ENCODE data around the gene SERP2. TPM values are rescaled to one million over a fixed set of nuclear protein-coding genes. Genes with fewer than 3 reads are reported as not detected.

The SERP2 gene
- total RNA-seq, 1 donor from 2014 or later = 2.4 TPM

DNA sequence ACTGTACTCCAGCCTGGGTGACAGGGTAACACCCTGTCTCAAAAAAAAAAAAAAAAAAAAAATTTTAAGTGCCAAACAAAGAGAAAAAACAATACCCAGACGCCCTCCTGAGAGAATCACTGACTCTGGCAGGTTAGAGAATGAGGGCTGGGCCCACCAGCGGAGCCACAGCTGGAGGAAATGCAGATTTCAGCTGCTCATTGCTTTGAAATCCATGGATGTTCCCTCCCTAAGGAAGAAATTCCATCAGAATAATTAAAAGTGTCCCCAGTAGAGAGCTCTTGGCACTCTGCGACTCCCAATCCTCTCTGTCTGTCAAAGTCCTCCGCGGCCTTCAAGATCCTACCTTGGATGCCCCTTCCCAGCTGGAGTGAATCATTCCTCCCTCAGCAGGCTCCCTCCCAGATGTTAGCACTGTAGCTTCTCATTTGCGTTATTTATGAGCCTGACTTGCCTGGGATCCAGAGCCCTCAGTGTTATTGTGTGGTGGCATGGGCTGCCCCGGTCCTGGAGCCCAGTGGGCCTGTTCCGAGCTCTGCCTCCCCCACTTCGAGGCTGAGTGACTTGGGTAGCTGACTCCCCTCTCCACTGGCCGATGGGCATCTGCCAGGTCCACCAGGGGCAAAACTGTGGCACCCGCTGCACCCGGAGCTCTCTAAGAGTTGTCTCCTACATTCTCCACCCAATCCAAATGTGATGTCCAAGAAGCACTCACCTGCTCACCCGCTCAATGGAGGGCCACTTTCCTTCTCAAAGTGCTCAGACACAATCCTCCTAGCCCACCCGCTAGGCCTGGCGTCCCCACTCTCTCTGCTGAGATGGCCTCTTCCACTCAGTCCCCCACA lies 47.0 kb downstream of the SERP2 start:
- Histone ChIP-seq H3K27me3 (ENCODE audit: insufficient read depth, low read length) (peaks cover 2% of the 10 kb centered on the region), H3K4me2 (ENCODE audit: low read length) (no peak overlapping the region), H3K79me2 (ENCODE audit: insufficient read depth, low read length) (no peaks in the 10 kb centered on the region), H3K4me3 (ENCODE audit: insufficient read depth, low read depth, low read length) (no peak overlapping the region), H4K20me1 (ENCODE audit: insufficient read depth, low read length) (no peaks in the 10 kb centered on the region), H3K4me1 (ENCODE audit: insufficient read depth, low read length) (no peaks in the 10 kb centered on the region), H2AFZ (ENCODE audit: low read depth, low read length) (no peak overlapping the region), H3K9ac (ENCODE audit: low read length) (no peak overlapping the region), H3K9me3 (ENCODE audit: insufficient read depth, low read depth, low read length) (no peaks in the 10 kb centered on the region), H3K27ac (ENCODE audit: low read depth, low read length) (no peak overlapping the region), H3K36me3 (ENCODE audit: insufficient read depth, low read length) (no peaks in the 10 kb centered on the region)
- TF ChIP-seq EZH2 (IDR thresholded peaks at IDR 0.05; ENCODE audit: insufficient read depth, low read length) = no peak
- TF ChIP-seq, protein P1, sequence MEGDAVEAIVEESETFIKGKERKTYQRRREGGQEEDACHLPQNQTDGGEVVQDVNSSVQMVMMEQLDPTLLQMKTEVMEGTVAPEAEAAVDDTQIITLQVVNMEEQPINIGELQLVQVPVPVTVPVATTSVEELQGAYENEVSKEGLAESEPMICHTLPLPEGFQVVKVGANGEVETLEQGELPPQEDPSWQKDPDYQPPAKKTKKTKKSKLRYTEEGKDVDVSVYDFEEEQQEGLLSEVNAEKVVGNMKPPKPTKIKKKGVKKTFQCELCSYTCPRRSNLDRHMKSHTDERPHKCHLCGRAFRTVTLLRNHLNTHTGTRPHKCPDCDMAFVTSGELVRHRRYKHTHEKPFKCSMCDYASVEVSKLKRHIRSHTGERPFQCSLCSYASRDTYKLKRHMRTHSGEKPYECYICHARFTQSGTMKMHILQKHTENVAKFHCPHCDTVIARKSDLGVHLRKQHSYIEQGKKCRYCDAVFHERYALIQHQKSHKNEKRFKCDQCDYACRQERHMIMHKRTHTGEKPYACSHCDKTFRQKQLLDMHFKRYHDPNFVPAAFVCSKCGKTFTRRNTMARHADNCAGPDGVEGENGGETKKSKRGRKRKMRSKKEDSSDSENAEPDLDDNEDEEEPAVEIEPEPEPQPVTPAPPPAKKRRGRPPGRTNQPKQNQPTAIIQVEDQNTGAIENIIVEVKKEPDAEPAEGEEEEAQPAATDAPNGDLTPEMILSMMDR (IDR thresholded peaks at IDR 0.05; ENCODE audit: insufficient read depth, low read depth, low read length) = no peak
- Mint-ChIP-seq H3K27me3 (ENCODE audit: low read depth, unreplicated experiment) (peaks cover 14% of the 10 kb centered on the region), H3K27ac (ENCODE audit: unreplicated experiment) (no peak overlapping the region), H3K4me1 (ENCODE audit: low read depth, unreplicated experiment) (peaks cover 9% of the 10 kb centered on the region), H3K9me3 (ENCODE audit: unreplicated experiment) (peaks cover 6% of the 10 kb centered on the region), H3K36me3 (ENCODE audit: low read depth, unreplicated experiment) (peaks cover 5% of the 10 kb centered on the region), H3K4me3 (ENCODE audit: unreplicated experiment) (no peak overlapping the region)
- no peak for FAIRE-seq
- no peak for DNase-seq (ENCODE audit: low read depth)

DNA sequence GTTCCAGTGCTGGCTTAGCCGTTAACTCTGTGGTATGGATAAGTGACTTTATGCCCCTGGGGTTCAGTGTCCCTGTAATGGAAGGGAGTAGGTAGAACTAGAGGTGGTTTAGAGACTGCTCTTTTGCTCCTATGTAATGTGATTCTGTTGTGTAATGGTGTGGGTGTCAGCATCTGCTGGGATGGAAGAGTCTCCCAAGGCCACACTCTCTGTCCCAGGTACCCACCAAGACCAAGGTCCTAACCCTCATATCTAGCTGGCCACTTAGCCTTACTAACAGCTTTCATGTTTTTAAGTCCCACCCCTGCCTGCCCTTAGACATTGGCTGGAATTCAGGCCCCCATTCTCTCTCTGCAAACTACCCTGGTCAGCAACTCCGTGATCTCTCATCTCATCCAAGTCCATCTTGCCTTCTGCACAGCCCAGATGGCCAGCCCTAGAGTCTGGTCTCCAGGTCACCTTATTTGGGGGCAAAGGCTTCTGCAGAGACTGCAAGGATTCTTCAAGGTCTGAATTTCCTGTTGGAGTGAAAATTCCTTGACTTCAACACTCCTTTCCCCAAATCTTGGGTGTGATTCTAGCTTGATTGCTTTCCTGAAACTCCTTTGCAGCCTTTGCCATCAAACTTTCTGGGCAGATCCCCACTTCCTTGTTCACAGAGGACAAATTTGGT lies 48.4 kb downstream of the SERP2 start:
- H3K9me3 ChIP-seq (ENCODE audit: insufficient read depth, low read depth, low read length) = no peaks in the 10 kb centered on the region
- no peak overlapping the region for H2AFZ ChIP-seq (ENCODE audit: low read depth, low read length)
- H4K20me1 ChIP-seq (ENCODE audit: insufficient read depth, low read length) = no peaks in the 10 kb centered on the region
- Mint-ChIP-seq H3K4me3 (ENCODE audit: unreplicated experiment) (no peak overlapping the region), H3K36me3 (ENCODE audit: low read depth, unreplicated experiment) (peaks cover 5% of the 10 kb centered on the region), H3K9me3 (ENCODE audit: unreplicated experiment) (peaks cover 6% of the 10 kb centered on the region), H3K27me3 (ENCODE audit: low read depth, unreplicated experiment) (peaks cover 11% of the 10 kb centered on the region), H3K27ac (ENCODE audit: unreplicated experiment) (no peak overlapping the region), H3K4me1 (ENCODE audit: low read depth, unreplicated experiment) (peaks cover 9% of the 10 kb centered on the region)
- FAIRE-seq = no peak
- no peaks in the 10 kb centered on the region for H3K79me2 ChIP-seq (ENCODE audit: insufficient read depth, low read length)
- DNase-seq (ENCODE audit: low read depth) = no peak
- H3K27me3 ChIP-seq (ENCODE audit: insufficient read depth, low read length) = peaks cover 2% of the 10 kb centered on the region
- H3K4me1 ChIP-seq (ENCODE audit: insufficient read depth, low read length) = no peaks in the 10 kb centered on the region
- no peak overlapping the region for H3K4me2 ChIP-seq (ENCODE audit: low read length)
- no peak overlapping the region for H3K27ac ChIP-seq (ENCODE audit: low read depth, low read length)
- H3K36me3 ChIP-seq (ENCODE audit: insufficient read depth, low read length) = no peaks in the 10 kb centered on the region
- TF ChIP-seq, protein P1 (IDR thresholded peaks at IDR 0.05; ENCODE audit: insufficient read depth, low read depth, low read length) = no peak
- TF ChIP-seq EZH2 (IDR thresholded peaks at IDR 0.05; ENCODE audit: insufficient read depth, low read length) = no peak
- no peak overlapping the region for H3K4me3 ChIP-seq (ENCODE audit: insufficient read depth, low read depth, low read length)
- no peak overlapping the region for H3K9ac ChIP-seq (ENCODE audit: low read length)
